ENCODE results near the gene AP4B1. TPM values are rescaled to one million over a fixed set of nuclear protein-coding genes. Genes with fewer than 3 reads are reported as not detected.

Gene AP4B1
- total RNA-seq, 1 donor from 2014 or later, result 3.2 TPM

DNA sequence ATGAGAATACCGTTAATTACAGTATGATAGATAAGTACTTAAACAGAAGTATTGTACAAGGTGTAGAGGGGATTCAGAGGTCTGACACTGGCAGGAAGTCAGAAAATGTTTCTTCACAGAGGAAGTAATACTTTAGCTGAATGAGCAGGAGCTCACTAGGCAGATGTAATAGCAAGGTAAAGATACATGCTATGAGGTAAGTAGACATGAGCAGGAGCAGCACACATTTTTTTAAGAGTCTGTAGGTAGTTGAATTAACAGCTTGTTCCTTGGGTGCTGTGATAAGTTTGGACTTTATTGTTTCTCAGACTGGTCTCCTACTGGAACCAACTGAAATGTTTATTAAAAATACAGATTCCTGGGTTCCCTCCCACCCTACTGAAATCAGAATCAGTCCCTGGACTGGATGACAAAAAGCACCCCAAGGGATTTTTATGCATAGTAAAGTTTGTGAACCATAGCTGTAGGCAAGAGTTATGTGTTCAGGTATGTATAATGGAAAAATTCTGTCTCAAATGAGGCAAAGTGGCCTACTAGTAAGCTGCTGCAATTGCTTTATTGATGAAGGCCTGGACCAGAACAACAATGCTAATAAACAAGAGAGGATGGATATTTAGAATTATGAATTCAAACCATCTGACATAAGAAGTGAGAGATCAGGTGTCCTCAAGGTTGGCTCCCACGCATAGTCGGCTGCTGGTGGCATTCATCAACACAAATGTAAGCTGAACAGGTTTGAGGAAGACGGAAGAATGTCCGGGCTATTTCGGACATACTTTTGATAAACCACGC is 902 bp downstream of the AP4B1 start:
- TF ChIP-seq CTCF (IDR thresholded peaks at IDR 0.05), result no peak
- H3K4me3 ChIP-seq, result peak overlapping the region; percentile 85 to 86
- no peaks in the 10 kb centered on the region for H3K27me3 ChIP-seq
- DNase-seq (ENCODE audit: low spot score in 2 of 2), result no peak
- H3K27ac ChIP-seq, result peak overlapping the region; percentile 86 to 92
- intact Hi-C loops (cut with DNase I), result loop anchor here (2.0 to 10.0 kb wide), 6 partner anchors 69 to 1189 kb away; partner anchors contain the start of genes BCAS2, PHTF1, PPM1J and SLC16A1
- no peaks in the 10 kb centered on the region for H3K9me3 ChIP-seq
- peaks cover 0 to 23% of the 10 kb centered on the region in 2 donors for H3K4me1 ChIP-seq
- peaks cover 4 to 21% of the 10 kb centered on the region in 2 donors for H3K36me3 ChIP-seq

DNA sequence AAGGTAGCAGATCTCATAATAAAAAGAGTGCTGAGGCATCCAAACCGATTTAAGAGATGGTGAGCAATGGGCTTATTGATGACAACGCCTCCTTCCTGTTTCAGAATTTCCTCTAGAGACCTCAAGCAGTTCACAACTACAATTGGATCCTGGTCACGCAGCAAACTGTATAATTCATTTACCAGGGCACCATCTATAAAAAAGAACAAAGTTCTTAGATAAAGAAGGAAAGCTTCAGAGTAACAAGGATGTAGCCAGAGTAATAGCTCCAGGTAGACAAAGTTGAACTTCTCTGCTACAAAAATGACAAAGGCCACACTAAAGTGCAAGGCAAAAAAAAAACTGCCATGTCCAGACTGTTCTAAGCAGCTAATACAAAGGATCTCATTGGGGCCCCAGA is 3.4 kb downstream of the AP4B1 start:
- Histone ChIP-seq H3K4me1 (peaks cover 0 to 24% of the 10 kb centered on the region in 2 donors), H3K27me3 (no peaks in the 10 kb centered on the region), H3K27ac (no peak overlapping the region), H3K36me3 (peaks cover 17 to 29% of the 10 kb centered on the region in 2 donors), H3K9me3 (no peaks in the 10 kb centered on the region), H3K4me3 (no peak overlapping the region)
- no peak for TF ChIP-seq CTCF (IDR thresholded peaks at IDR 0.05)
- DNase-seq (ENCODE audit: low spot score in 2 of 2), result no peak
- intact Hi-C loops (cut with DNase I), result loop anchor here (10.0 kb wide), 3 partner anchors 614 to 946 kb away; partner anchors contain the start of genes BCAS2, SLC16A1 and TRIM33

GRCh38 chr1:113899111-113899510 is 5.5 kb downstream of the AP4B1 start:
- H3K4me1 ChIP-seq, result peaks cover 0 to 22% of the 10 kb centered on the region in 2 donors
- no peak for TF ChIP-seq CTCF (IDR thresholded peaks at IDR 0.05)
- H3K27ac ChIP-seq, result peak overlapping the region; percentile 66 to 67
- peaks cover 28 to 46% of the 10 kb centered on the region in 2 donors for H3K36me3 ChIP-seq
- no peaks in the 10 kb centered on the region for H3K27me3 ChIP-seq
- DNase-seq (ENCODE audit: low spot score in 2 of 2), result no peak
- no peaks in the 10 kb centered on the region for H3K9me3 ChIP-seq
- intact Hi-C loops (cut with DNase I), result no loop called here
- no peak overlapping the region for H3K4me3 ChIP-seq

GRCh38 chr1:113898241-113898814 is 6.3 kb downstream of the AP4B1 start:
- H3K9me3 ChIP-seq, result no peaks in the 10 kb centered on the region
- no peak for TF ChIP-seq CTCF (IDR thresholded peaks at IDR 0.05)
- DNase-seq (ENCODE audit: low spot score in 2 of 2), result no peak
- no peak overlapping the region for H3K4me3 ChIP-seq
- intact Hi-C loops (cut with DNase I), result no loop called here
- H3K36me3 ChIP-seq, result peaks cover 28 to 46% of the 10 kb centered on the region in 2 donors
- no peaks in the 10 kb centered on the region for H3K27me3 ChIP-seq
- H3K27ac ChIP-seq, result peak overlapping the region; percentile 12 to 66
- peaks cover 0 to 14% of the 10 kb centered on the region in 2 donors for H3K4me1 ChIP-seq

DNA sequence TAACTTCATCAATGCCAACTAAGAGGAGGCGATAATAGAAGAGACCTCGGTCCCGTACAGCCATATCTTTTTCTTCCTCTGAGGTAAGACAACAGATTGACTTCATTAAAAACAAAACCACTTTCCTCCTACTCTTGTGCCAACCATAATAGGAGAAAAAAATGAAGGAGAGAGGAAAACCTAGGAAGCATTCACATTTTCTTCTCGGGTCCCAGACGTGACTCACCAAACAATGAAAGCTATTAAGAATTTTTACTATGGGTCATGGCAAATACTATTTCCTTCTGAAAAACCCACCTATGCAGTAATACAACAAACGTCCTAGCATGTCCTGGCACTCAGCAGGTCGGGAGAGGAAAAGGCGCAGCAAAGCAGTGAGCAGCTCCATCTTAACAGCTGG is 8.6 kb downstream of the AP4B1 start:
- no peaks in the 10 kb centered on the region for H3K9me3 ChIP-seq
- H3K4me3 ChIP-seq, result no peak overlapping the region
- peaks cover 28 to 46% of the 10 kb centered on the region in 2 donors for H3K36me3 ChIP-seq
- no peak for DNase-seq (ENCODE audit: low spot score in 2 of 2)
- H3K4me1 ChIP-seq, result peaks cover 0 to 8% of the 10 kb centered on the region in 2 donors
- TF ChIP-seq CTCF (IDR thresholded peaks at IDR 0.05), result no peak
- intact Hi-C loops (cut with DNase I), result no loop called here
- no peaks in the 10 kb centered on the region for H3K27me3 ChIP-seq
- H3K27ac ChIP-seq, result no peak overlapping the region
